HepG2 (cell line): ENCODE results near the gene SAA4. TPM values are rescaled to one million over a fixed set of nuclear protein-coding genes. Genes with fewer than 3 reads are reported as not detected.
"Not testable (repeated sequence)": the region's sequence is repeated elsewhere in the genome, so short reads cannot be mapped to it uniquely, and the experiment has no call there.

Source experiments
- ATAC-seq: fragments of 200-7000 bp; cut with Tn5 transposase; 3 replicates; pipeline ENCODE4 v1.9.1; 2020; ENCODE audit warnings: mild to moderate bottlenecking, moderate library complexity
- BruUV-seq: library from RNA; stranded (reverse); fragments of 400-500 nt; replicated peaks from 2 replicates; lab custom pipeline; 2021; lab: Mats Ljungman, UMichigan
- CTCF ChIA-PET: fragments of 300-600 bp; formaldehyde crosslinking; extraction: SDS; loops from one replicate; lab custom pipeline; 2021; ENCODE audit warnings: low total read pairs, inconsistent platforms, low intra/inter-chr PET ratio; lab: Yijun Ruan, JAX
- POLR2A ChIA-PET: fragments of 350-600 bp; sonication (Branson Sonifier 250); formaldehyde crosslinking; loops from one replicate; lab custom pipeline; 2020; ENCODE audit warnings: antibody characterized with exemption, inconsistent platforms; lab: Yijun Ruan, JAX
- DNase-seq: peaks from one replicate; pipeline ENCODE4 v3.0.0-alpha.2; 2015; ENCODE audit warnings: low spot score
- FAIRE-seq: peaks from 3 replicates; lab custom pipeline; 2011; peaks lifted over from hg19 to GRCh38; lab: Jason Lieb, UNC
- H2AFZ ChIP-seq: one replicate; pipeline ENCODE4 v1.6.1; 2011; ENCODE audit warnings: low read length, inconsistent platforms
- H3K27ac ChIP-seq: fragments of 300-600 bp; 3 replicates; pipeline ENCODE4 v1.8.0; 2011; ENCODE audit warnings: mixed run types, mild to moderate bottlenecking, mixed read lengths, low read length, inconsistent platforms; ENCODE audit not compliant: insufficient read depth; ENCODE audit errors: extremely low read length
- H3K27me3 ChIP-seq, 2 experiments: fragments of 200-600 bp in 1 of 2; 2 replicates in 1 of 2; 3 replicates in 1 of 2; pipeline versions ENCODE4 v1.6.0 to v1.8.0; 2011; ENCODE audit warnings: low read length in 2 of 2, mild to moderate bottlenecking in 2 of 2, moderate library complexity in 2 of 2, inconsistent platforms in 1 of 2; ENCODE audit not compliant: insufficient read depth in 2 of 2, control insufficient read depth in 1 of 2
- H3K36me3 ChIP-seq, 2 experiments: fragments of 200-600 bp in 1 of 2; replicated peaks in 1 of 2; 2 replicates in 1 of 2; 3 replicates in 1 of 2; pipeline versions ENCODE4 v1.5.1 to v1.8.0; 2011; ENCODE audit warnings: low read length in 2 of 2, inconsistent platforms in 1 of 2; ENCODE audit not compliant: insufficient read depth in 2 of 2, control insufficient read depth in 1 of 2
- H3K4me1 ChIP-seq: 2 replicates; pipeline ENCODE4 v1.5.1; 2012; ENCODE audit warnings: low read length, inconsistent platforms; ENCODE audit not compliant: insufficient read depth
- H3K4me2 ChIP-seq: 2 replicates; pipeline ENCODE4 v1.6.0; 2011; ENCODE audit warnings: low read depth, low read length, inconsistent platforms
- H3K4me3 ChIP-seq, 3 experiments: fragments of 200-600 bp in 1 of 3; sonication (generic), shearing (Covaris generic) in 1 of 3; replicated peaks in 1 of 3; 2 replicates each; pipeline ENCODE4 v1.5.1; 2011 to 2016; ENCODE audit warnings: low read length in 3 of 3, inconsistent platforms in 2 of 3, low read depth in 2 of 3, mild to moderate bottlenecking in 2 of 3, control low read depth in 1 of 3, mixed read lengths in 1 of 3; ENCODE audit not compliant: insufficient read depth in 1 of 3
- H3K79me2 ChIP-seq: one replicate; pipeline ENCODE4 v1.6.1; 2011; ENCODE audit warnings: low read length, inconsistent platforms; ENCODE audit not compliant: insufficient read depth
- H3K9ac ChIP-seq: 2 replicates; pipeline ENCODE4 v1.6.0; 2011; ENCODE audit warnings: mild to moderate bottlenecking, low read depth, low read length, inconsistent platforms; ENCODE audit not compliant: insufficient read depth
- H3K9me3 ChIP-seq: 2 replicates; pipeline ENCODE4 v1.5.1; 2012; ENCODE audit warnings: mild to moderate bottlenecking, low read length
- H4K20me1 ChIP-seq: 2 replicates; pipeline ENCODE4 v1.6.0; 2011; ENCODE audit warnings: inconsistent platforms, mild to moderate bottlenecking, low read length, moderate library complexity; ENCODE audit not compliant: insufficient read depth
- ELF3 ChIP-seq: IDR thresholded peaks from 2 replicates; pipeline ENCODE4 v1.6.1; 2016; ENCODE audit warnings: missing genetic modification reagents, missing compliant biosample characterization
- FOXA3 ChIP-seq: IDR thresholded peaks from 2 replicates; pipeline ENCODE4 v1.6.1; 2016; ENCODE audit warnings: missing genetic modification reagents, missing compliant biosample characterization
- KMT2A ChIP-seq: sonication (generic); formaldehyde crosslinking; IDR thresholded peaks from 2 replicates; pipeline ENCODE4 v1.4.0; 2020; ENCODE audit warnings: missing genetic modification reagents
- MEIS1 ChIP-seq: sonication (generic); formaldehyde crosslinking; IDR thresholded peaks from 2 replicates; pipeline ENCODE4 v1.9.0; 2021; ENCODE audit warnings: mild to moderate bottlenecking, missing genetic modification reagents, moderate library complexity, borderline replicate concordance
- MLLT10 ChIP-seq: sonication (generic); formaldehyde crosslinking; IDR thresholded peaks from 2 replicates; pipeline ENCODE4 v1.4.0; 2020; ENCODE audit warnings: missing genetic modification reagents
- ZMYM2 ChIP-seq: sonication (generic); formaldehyde crosslinking; IDR thresholded peaks from 2 replicates; pipeline ENCODE4 v1.8.0; 2022; ENCODE audit warnings: mild to moderate bottlenecking, missing genetic modification reagents
- WGBS: methylation state at CpG from one replicate; pipeline ENCODE4 v1.1.6; 2017; ENCODE audit warnings: low lambda C conversion rate; 5-methylcytosine and 5-hydroxymethylcytosine counted together
- in situ Hi-C: cut with HindIII; loops from 2 replicates; pipeline ENCODE4 v1.10.0; 2017; ENCODE audit warnings: low pct_unique_long_range_greater_than_20kb; ENCODE audit not compliant: extremely low pct_ligation_motif_present
- intact Hi-C: fragments of 100-400 bp; cut with micrococcal nuclease; formaldehyde crosslinking; loops from one replicate; pipeline ENCODE4 v1.10.0; 2022; ENCODE audit not compliant: unreplicated experiment
- polyA plus RNA-seq, 8 experiments: library from polyadenylated mRNA; depleted of rRNA in 3 of 8; stranded (reverse) in 7 of 8; unstranded in 1 of 8; fragments of >200 nt; fragmentation: Illumina TruSeq in 4 of 8; extraction: Trizol in 4 of 8; gene quantifications; 2 replicates each; pipeline versions ENCODE4 v1.2.1 to v1.2.3, GENCODE V29; 2011 to 2016; ENCODE audit warnings: low read depth in 4 of 8, missing spikeins in 1 of 8, mixed read lengths in 1 of 8; ENCODE audit not compliant: insufficient read depth in 1 of 8
- total RNA-seq, 5 experiments: library from RNA; depleted of rRNA; stranded (reverse); fragments of >200 nt; fragmentation: Illumina TruSeq; extraction: Trizol; gene quantifications; 2 replicates each; pipeline ENCODE4 v1.2.3, GENCODE V29; 2016; ENCODE audit warnings: low read depth in 1 of 5
- TF ChIP-seq, protein P1 (sequence below): sonication (generic); formaldehyde crosslinking; IDR thresholded peaks from 2 replicates; pipeline ENCODE4 v1.4.0; 2020; ENCODE audit warnings: mild to moderate bottlenecking, missing genetic modification reagents
- TF ChIP-seq, protein P2 (sequence below): sonication (generic); formaldehyde crosslinking; IDR thresholded peaks from 2 replicates; pipeline ENCODE4 v1.4.0; 2020; ENCODE audit warnings: missing genetic modification reagents
- TF ChIP-seq, protein P3 (sequence below): sonication (generic); formaldehyde crosslinking; IDR thresholded peaks from 2 replicates; pipeline ENCODE4 v1.9.0; 2022; ENCODE audit warnings: low read depth, missing genetic modification reagents

The SAA4 gene
- total and polyA plus RNA-seq, 2 of the 13 experiments (the other 11 are each of a cell fraction or from before 2014, with no cell fraction given) = 53.4 to 253 TPM

DNA sequence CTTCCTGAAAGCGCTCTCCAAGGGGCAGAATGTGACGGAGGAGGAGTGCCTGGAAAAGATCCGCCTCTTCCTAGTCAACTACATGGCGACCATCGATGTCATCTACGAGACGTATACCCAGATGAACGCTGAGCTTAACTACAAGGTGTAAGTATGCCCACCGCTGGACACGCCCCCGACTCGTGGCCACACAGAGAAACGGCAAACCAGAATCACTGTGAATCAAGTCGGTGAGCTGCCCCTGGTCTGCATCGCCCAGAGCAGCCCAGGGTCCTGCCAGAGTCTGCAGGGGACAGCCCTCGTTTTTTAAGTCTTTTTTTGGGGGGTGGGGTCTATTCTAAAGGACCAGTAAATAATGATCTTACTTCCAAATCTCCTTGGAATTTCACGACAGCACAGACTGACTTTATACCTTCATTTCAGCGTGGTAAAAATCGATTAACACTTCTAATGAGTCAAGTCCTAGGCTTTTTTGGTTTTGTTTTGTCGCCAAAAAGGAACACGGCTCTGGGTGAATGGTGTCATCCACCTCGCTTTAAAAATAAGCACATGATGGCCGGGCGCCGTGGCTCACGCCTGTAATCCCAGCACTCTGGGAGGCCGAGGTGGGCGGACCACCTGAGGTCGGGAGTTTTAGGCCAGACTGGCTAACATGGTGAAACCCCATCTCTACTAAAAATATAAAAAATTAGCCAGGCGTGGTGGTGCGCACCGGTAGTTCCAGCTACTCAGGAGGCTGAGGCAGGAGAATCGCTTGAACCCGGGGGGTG is 46.9 kb downstream of the SAA4 start:
- BruUV-seq, H3K27ac ChIP-seq, H2AFZ ChIP-seq, H3K36me3 ChIP-seq, FAIRE-seq, POLR2A ChIA-PET, DNase-seq, H3K79me2 ChIP-seq, intact Hi-C loops, in situ Hi-C loops, CTCF ChIA-PET, H3K4me1 ChIP-seq, H3K27me3 ChIP-seq, H3K9ac ChIP-seq, ATAC-seq, H4K20me1 ChIP-seq, H3K4me2 ChIP-seq, H3K4me3 ChIP-seq, H3K9me3 ChIP-seq: not testable (repeated sequence)
- 67% methylated on average over 32 of the region's 34 CpGs for WGBS

DNA sequence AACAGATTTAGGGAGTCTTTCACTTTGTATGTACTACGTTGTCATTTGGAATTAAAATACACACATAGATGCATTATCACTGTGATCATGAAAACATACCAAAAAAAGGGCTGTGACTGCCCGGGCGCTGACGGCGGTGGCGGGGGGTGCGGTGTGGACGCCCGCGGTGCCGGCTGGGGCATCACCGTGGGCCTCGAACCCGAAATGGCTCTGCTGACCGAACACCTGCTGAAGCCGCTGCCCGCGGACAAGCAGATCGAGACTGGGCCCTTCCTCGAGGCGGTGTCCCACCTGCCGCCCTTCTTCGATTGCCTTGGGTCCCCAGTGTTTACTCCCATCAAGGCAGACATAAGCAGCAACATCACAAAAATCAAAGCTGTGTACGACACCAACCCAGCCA is 47.8 kb downstream of the SAA4 start:
- in situ Hi-C loops = no loop called here
- Histone ChIP-seq H3K4me3 (no peak overlapping the region), H4K20me1 (no peaks in the 10 kb centered on the region), H3K4me1 (no peaks in the 10 kb centered on the region), H3K79me2 (no peaks in the 10 kb centered on the region), H3K9me3 (no peaks in the 10 kb centered on the region), H3K27ac (no peak overlapping the region), H3K36me3 (no peaks in the 10 kb centered on the region), H2AFZ (no peak overlapping the region), H3K4me2 (no peak overlapping the region), H3K27me3 (no peaks in the 10 kb centered on the region), H3K9ac (no peak overlapping the region)
- WGBS = 82% methylated on average over 10 of the region's 24 CpGs
- DNase-seq = no peak
- intact Hi-C loops = no loop called here
- no peak for FAIRE-seq
- POLR2A ChIA-PET = no interaction called here
- BruUV-seq = no TSS peak
- CTCF ChIA-PET = no interaction called here
- ATAC-seq = no peak
- TF ChIP-seq MLLT10 (CRISPR knock-in tag) (no peak), MEIS1 (no peak), KMT2A (CRISPR knock-in tag) (no peak), FOXA3 (CRISPR knock-in tag) (no peak), ELF3 (CRISPR knock-in tag) (no peak), ZMYM2 (no peak)
- TF ChIP-seq, protein P1, sequence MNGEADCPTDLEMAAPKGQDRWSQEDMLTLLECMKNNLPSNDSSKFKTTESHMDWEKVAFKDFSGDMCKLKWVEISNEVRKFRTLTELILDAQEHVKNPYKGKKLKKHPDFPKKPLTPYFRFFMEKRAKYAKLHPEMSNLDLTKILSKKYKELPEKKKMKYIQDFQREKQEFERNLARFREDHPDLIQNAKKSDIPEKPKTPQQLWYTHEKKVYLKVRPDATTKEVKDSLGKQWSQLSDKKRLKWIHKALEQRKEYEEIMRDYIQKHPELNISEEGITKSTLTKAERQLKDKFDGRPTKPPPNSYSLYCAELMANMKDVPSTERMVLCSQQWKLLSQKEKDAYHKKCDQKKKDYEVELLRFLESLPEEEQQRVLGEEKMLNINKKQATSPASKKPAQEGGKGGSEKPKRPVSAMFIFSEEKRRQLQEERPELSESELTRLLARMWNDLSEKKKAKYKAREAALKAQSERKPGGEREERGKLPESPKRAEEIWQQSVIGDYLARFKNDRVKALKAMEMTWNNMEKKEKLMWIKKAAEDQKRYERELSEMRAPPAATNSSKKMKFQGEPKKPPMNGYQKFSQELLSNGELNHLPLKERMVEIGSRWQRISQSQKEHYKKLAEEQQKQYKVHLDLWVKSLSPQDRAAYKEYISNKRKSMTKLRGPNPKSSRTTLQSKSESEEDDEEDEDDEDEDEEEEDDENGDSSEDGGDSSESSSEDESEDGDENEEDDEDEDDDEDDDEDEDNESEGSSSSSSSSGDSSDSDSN (CRISPR knock-in tag) = no peak
- TF ChIP-seq, protein P2, sequence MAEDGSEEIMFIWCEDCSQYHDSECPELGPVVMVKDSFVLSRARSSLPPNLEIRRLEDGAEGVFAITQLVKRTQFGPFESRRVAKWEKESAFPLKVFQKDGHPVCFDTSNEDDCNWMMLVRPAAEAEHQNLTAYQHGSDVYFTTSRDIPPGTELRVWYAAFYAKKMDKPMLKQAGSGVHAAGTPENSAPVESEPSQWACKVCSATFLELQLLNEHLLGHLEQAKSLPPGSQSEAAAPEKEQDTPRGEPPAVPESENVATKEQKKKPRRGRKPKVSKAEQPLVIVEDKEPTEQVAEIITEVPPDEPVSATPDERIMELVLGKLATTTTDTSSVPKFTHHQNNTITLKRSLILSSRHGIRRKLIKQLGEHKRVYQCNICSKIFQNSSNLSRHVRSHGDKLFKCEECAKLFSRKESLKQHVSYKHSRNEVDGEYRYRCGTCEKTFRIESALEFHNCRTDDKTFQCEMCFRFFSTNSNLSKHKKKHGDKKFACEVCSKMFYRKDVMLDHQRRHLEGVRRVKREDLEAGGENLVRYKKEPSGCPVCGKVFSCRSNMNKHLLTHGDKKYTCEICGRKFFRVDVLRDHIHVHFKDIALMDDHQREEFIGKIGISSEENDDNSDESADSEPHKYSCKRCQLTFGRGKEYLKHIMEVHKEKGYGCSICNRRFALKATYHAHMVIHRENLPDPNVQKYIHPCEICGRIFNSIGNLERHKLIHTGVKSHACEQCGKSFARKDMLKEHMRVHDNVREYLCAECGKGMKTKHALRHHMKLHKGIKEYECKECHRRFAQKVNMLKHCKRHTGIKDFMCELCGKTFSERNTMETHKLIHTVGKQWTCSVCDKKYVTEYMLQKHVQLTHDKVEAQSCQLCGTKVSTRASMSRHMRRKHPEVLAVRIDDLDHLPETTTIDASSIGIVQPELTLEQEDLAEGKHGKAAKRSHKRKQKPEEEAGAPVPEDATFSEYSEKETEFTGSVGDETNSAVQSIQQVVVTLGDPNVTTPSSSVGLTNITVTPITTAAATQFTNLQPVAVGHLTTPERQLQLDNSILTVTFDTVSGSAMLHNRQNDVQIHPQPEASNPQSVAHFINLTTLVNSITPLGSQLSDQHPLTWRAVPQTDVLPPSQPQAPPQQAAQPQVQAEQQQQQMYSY (CRISPR knock-in tag) = no peak
- TF ChIP-seq, protein P3, sequence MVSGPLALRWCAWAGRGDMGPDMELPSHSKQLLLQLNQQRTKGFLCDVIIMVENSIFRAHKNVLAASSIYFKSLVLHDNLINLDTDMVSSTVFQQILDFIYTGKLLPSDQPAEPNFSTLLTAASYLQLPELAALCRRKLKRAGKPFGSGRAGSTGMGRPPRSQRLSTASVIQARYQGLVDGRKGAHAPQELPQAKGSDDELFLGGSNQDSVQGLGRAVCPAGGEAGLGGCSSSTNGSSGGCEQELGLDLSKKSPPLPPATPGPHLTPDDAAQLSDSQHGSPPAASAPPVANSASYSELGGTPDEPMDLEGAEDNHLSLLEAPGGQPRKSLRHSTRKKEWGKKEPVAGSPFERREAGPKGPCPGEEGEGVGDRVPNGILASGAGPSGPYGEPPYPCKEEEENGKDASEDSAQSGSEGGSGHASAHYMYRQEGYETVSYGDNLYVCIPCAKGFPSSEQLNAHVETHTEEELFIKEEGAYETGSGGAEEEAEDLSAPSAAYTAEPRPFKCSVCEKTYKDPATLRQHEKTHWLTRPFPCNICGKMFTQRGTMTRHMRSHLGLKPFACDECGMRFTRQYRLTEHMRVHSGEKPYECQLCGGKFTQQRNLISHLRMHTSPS (CRISPR knock-in tag) = no peak
